ENCODE measurements around the gene HCRTR2. TPM values are rescaled to one million over a fixed set of nuclear protein-coding genes. Genes with fewer than 3 reads are reported as not detected.

The HCRTR2 gene
- total RNA-seq = not detected

- intact Hi-C loops (cut with DNase I) = no loop called here
- DNase-seq = no peak
- Histone ChIP-seq H3K27ac (no peak within 1 kb of the TSS), H3K9me3 (no peaks in the 10 kb centered on the region), H3K4me1 (peaks cover 0 to 10% of the 10 kb centered on the region in 2 donors), H3K27me3 (peaks cover 6% of the 10 kb centered on the region), H3K4me3 (replicated peaks in 1 of 3) (no peak within 1 kb of the TSS), H3K36me3 (no peaks in the 10 kb centered on the region)
- TF ChIP-seq POLR2A (IDR thresholded peaks at IDR 0.05) (no peak), CTCF (IDR thresholded peaks at IDR 0.05) (no peak)
- WGBS, 2 donors = 3 to 4% methylated on average over 36 to 42 of the region's 42 CpGs
These were observed at the start of gene HCRTR2 for GRCh38 chr6:55174211-55175026. TSS of gene HCRTR2 (plus strand) at chr6:55174515. CDS start at chr6:55174588, 73 bp downstream.

- Histone ChIP-seq H3K27ac (no peak overlapping the region), H3K36me3 (no peaks in the 10 kb centered on the region), H3K27me3 (no peaks in the 10 kb centered on the region), H3K4me3 (replicated peaks in 1 of 3) (no peak overlapping the region), H3K4me1 (no peaks in the 10 kb centered on the region), H3K9me3 (no peaks in the 10 kb centered on the region)
- no peak for DNase-seq
- TF ChIP-seq POLR2A (IDR thresholded peaks at IDR 0.05) = no peak
- no peak for TF ChIP-seq CTCF (IDR thresholded peaks at IDR 0.05)
- intact Hi-C loops (cut with DNase I) = no loop called here
These were observed 43.5 kb upstream of the HCRTR2 start for GRCh38 chr6:55130806-55131324.

- Histone ChIP-seq H3K4me1 (no peaks in the 10 kb centered on the region), H3K4me3 (replicated peaks in 1 of 3) (no peak overlapping the region), H3K9me3 (no peaks in the 10 kb centered on the region), H3K27me3 (no peaks in the 10 kb centered on the region), H3K36me3 (no peaks in the 10 kb centered on the region), H3K27ac (no peak overlapping the region)
- WGBS, 2 donors = 91% methylated on average over 1 of the region's 1 CpG
- DNase-seq = no peak
- intact Hi-C loops (cut with DNase I) = no loop called here
- TF ChIP-seq POLR2A (IDR thresholded peaks at IDR 0.05) = no peak
- TF ChIP-seq CTCF (IDR thresholded peaks at IDR 0.05) = no peak
These were observed 42.7 kb upstream of the HCRTR2 start for GRCh38 chr6:55131616-55132015.

- H3K4me3 ChIP-seq (replicated peaks in 1 of 3) = no peak overlapping the region
These were observed 37.4 kb upstream of the HCRTR2 start for GRCh38 chr6:55136916-55137315.

More at GRCh38 chr6:55136916-55137315, 37.4 kb upstream of the HCRTR2 start:
- no peak for TF ChIP-seq POLR2A (IDR thresholded peaks at IDR 0.05)
- TF ChIP-seq CTCF (IDR thresholded peaks at IDR 0.05) = no peak
- Histone ChIP-seq H3K36me3 (no peaks in the 10 kb centered on the region), H3K27ac (no peak overlapping the region), H3K9me3 (no peaks in the 10 kb centered on the region), H3K4me1 (no peaks in the 10 kb centered on the region), H3K27me3 (no peaks in the 10 kb centered on the region)
- intact Hi-C loops (cut with DNase I) = no loop called here
- no peak for DNase-seq
